Measurements from ENCODE around the gene RFTN2.

DNA sequence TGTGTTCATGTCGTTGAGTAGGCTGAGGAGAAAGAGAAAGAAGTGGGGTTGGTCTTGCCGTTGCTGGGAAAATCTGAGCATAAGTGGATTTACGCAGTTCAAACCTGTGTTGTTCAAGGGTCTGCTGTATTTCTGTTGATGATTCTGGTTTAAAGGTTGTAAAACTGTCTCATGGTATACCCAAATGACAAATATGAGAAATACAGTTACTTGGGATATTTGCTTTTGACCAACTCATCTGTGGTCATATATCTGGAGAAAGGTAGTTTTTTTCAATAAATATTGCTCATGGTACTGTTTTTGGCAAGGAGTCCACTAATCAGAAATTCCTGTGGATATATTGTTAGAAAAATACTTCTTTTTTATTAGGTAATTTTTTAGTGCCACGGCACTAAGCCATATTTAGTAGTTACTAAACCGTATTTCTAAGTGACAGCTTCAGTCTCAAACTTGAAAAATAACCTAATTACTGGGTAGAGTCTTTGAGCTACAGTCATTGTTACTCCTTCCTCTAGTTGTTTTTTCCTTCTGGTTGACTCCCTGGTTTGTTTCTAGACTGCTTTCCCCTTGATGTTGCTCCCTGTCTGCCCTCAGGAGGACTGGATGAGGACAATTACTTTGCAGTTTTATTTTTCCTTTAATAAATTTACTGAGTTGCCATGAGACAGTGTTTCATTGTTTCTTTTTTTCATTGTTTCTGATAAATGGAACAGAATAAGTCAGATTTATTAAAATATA, 128.1 kb downstream of the RFTN2 start:
- no peak for TF ChIP-seq EZH2 (IDR thresholded peaks at IDR 0.05)
- no peak for TF ChIP-seq POLR2AphosphoS5 (IDR thresholded peaks at IDR 0.05; ENCODE audit: borderline replicate concordance, low read depth, low read length)
